Thyroid gland (tissue), 4 donors: Measurements from ENCODE around the gene C5orf58. TPM values are rescaled to one million over a fixed set of nuclear protein-coding genes. Genes with fewer than 3 reads are reported as not detected.

Experiments
- DNase-seq, 2 donors: peaks; one replicate each; pipeline ENCODE4 v3.0.0-alpha.2; 2019
- H3K27ac ChIP-seq, 3 donors: fragments of 200-600 bp; sonication (generic); 1 replicate in 2 of 3; 2 replicates in 1 of 3; pipeline ENCODE4 v1.5.1; 2016 to 2019; ENCODE audit warnings: mild to moderate bottlenecking in 1 of 3, moderate library complexity in 1 of 3
- H3K27me3 ChIP-seq: fragments of 200-600 bp; sonication (generic); one replicate; pipeline ENCODE4 v1.5.1; 2019
- H3K36me3 ChIP-seq, 2 donors: fragments of 200-600 bp; sonication (generic); one replicate each; pipeline ENCODE4 v1.5.1; 2016 to 2019
- H3K4me1 ChIP-seq, 2 donors: fragments of 200-600 bp; sonication (generic); one replicate each; pipeline ENCODE4 v1.5.1; 2017 to 2019
- H3K4me3 ChIP-seq, 3 donors: fragments of 200-600 bp; sonication (generic); replicated peaks in 1 of 3; 1 replicate in 2 of 3; 2 replicates in 1 of 3; pipeline ENCODE4 v1.5.1; 2016; ENCODE audit warnings: mild to moderate bottlenecking in 1 of 3
- H3K9me3 ChIP-seq: fragments of 200-600 bp; sonication (generic); one replicate; pipeline ENCODE4 v1.5.1; 2017
- POLR2A ChIP-seq, 2 donors: fragments of 450-650 bp; IDR thresholded peaks; one replicate each; pipeline ENCODE4 v1.6.1; 2017; ENCODE audit warnings: antibody characterized with exemption in 2 of 2, mild to moderate bottlenecking in 2 of 2, moderate library complexity in 1 of 2
- WGBS, 2 donors: methylation state at CpG; one replicate each; pipeline ENCODE4 v1.1.5; 2017; 5-methylcytosine and 5-hydroxymethylcytosine counted together
- intact Hi-C: fragments of 100-400 bp; cut with DNase I; formaldehyde crosslinking; loops from one replicate; pipeline ENCODE4 v1.15.1; 2023
- total RNA-seq, 4 donors: library from RNA; depleted of rRNA; stranded (reverse); fragments of >200 nt; gene quantifications; one replicate each; pipeline ENCODE4 v1.2.3, GENCODE V29; 2016
- TF ChIP-seq, protein P1 (sequence below), 6 experiments: fragments of 200-600 bp in 3 of 6; fragments of 450-650 bp in 3 of 6; sonication (generic) in 3 of 6; IDR thresholded peaks; one replicate each; pipeline ENCODE4 v1.5.1; 2016 to 2019; ENCODE audit warnings: antibody characterized with exemption in 6 of 6, mild to moderate bottlenecking in 2 of 6, inconsistent platforms in 1 of 6, moderate library complexity in 1 of 6

C5orf58 gene
- total RNA-seq, 4 donors from 2014 or later = not detected

DNA sequence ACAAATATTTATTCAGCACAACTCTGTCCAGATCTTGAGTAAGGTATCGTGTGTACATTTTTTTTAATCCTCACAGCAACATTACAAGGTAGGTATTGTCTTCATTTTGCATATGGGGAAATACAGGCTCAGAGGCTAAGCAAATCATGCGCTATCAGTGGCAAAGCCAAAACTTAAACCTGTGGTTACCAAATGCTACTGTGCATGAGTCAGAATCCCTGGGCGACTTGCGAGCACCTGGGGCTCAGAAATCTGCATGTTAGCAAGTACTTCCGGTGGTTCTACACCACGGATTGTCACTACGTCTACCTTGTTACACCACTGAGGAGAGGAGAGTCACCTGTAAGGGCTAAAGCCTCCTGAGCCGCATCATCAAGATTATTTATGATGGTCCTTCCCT, 21.3 kb downstream of the C5orf58 start:
- Histone ChIP-seq H3K4me1 (peaks cover 0 to 7% of the 10 kb centered on the region in 2 donors), H3K36me3 (no peaks in the 10 kb centered on the region), H3K9me3 (no peaks in the 10 kb centered on the region), H3K27ac (no peak overlapping the region), H3K27me3 (no peaks in the 10 kb centered on the region), H3K4me3 (no peak overlapping the region)
- WGBS, 2 donors = 92 to 95% methylated on average over 8 of the region's 8 CpGs
- intact Hi-C loops = no loop called here
- no peak for TF ChIP-seq POLR2A (IDR thresholded peaks at IDR 0.05)
- DNase-seq = no peak

DNA sequence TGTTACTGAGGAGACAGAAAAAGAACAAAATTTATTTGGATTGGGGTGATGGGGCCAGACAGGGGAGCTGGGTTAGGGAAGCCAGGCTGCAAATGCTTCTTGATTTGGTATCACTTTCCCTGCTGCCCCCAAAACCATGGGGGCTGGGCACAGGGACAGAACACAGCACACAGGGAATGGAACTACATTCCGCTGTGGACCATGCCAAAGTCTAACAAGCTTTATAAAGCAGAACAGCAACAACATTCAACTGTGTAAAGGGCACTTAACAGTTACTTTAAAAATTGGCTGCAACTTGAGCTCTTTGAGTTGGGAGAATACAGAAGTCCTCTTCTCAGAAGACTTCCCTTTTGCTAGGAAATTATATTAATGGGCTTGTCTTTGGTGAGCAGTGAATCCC, 23.8 kb downstream of the C5orf58 start:
- TF ChIP-seq, protein P1, sequence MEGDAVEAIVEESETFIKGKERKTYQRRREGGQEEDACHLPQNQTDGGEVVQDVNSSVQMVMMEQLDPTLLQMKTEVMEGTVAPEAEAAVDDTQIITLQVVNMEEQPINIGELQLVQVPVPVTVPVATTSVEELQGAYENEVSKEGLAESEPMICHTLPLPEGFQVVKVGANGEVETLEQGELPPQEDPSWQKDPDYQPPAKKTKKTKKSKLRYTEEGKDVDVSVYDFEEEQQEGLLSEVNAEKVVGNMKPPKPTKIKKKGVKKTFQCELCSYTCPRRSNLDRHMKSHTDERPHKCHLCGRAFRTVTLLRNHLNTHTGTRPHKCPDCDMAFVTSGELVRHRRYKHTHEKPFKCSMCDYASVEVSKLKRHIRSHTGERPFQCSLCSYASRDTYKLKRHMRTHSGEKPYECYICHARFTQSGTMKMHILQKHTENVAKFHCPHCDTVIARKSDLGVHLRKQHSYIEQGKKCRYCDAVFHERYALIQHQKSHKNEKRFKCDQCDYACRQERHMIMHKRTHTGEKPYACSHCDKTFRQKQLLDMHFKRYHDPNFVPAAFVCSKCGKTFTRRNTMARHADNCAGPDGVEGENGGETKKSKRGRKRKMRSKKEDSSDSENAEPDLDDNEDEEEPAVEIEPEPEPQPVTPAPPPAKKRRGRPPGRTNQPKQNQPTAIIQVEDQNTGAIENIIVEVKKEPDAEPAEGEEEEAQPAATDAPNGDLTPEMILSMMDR (IDR thresholded peaks at IDR 0.05) = no peak
- Histone ChIP-seq H3K9me3 (no peaks in the 10 kb centered on the region), H3K4me1 (peaks cover 0 to 7% of the 10 kb centered on the region in 2 donors), H3K36me3 (no peaks in the 10 kb centered on the region), H3K27ac (no peak overlapping the region), H3K27me3 (no peaks in the 10 kb centered on the region), H3K4me3 (no peak overlapping the region)
- intact Hi-C loops = no loop called here
- DNase-seq = peak; percentile 23 to 37
- 50 to 64% methylated on average over 1 of the region's 1 CpG for WGBS, 2 donors

DNA sequence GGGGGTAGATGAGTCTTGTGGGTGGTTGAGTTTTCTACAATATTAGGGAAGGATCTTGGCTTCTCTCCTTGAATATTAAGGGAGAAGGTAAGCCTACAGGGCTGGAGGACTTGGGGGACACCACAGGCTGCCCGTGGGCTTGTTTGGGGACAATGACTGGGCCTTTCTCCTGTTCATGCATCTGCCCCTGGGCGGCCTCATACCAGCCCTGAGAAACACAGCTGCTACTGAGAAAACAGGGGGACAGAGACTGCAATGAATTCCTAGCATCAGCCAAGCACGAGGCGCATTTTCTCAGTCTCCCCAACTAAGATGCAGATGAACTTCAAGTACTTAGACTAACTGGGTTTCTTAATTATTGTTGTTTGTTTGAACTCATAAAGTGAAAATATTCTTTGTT, 24.6 kb downstream of the C5orf58 start:
- Histone ChIP-seq H3K27me3 (no peaks in the 10 kb centered on the region), H3K27ac (no peak overlapping the region), H3K4me3 (no peak overlapping the region), H3K4me1 (peaks cover 0 to 7% of the 10 kb centered on the region in 2 donors), H3K9me3 (no peaks in the 10 kb centered on the region), H3K36me3 (no peaks in the 10 kb centered on the region)
- no peak for DNase-seq
- WGBS, 2 donors = 95 to 98% methylated on average over 4 of the region's 4 CpGs
- intact Hi-C loops = no loop called here
- TF ChIP-seq, protein P1 (IDR thresholded peaks at IDR 0.05) = no peak
- TF ChIP-seq POLR2A (IDR thresholded peaks at IDR 0.05) = no peak

DNA sequence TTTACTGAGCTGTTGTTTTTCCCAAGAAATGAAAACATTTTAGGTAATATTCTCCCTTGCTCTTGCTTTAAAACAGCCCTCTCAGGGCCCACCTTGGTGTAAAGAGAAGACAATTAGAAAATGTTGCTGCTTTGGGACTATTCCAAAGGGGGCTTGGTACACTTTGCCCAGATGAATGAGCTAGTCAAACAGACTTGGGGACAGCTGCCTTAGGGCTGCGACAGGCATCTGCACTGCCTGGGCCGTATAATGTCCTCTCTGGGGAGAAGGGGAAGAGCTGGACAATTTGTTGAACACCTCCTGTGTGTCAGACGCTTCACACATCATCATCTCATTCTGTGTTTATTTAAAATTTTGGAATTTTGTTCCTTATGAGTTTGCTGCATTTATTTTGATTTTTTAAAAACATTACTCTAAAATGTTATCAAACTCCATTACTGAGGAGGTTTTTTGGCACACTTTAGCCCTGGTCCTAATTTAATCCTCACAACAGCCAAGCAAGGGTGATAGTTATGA, 28.8 kb downstream of the C5orf58 start:
- no peak overlapping the region for H3K27ac ChIP-seq
- H3K4me3 ChIP-seq = no peak overlapping the region
- H3K4me1 ChIP-seq = peaks cover 3% of the 10 kb centered on the region in 2 donors
- TF ChIP-seq, protein P1 (IDR thresholded peaks at IDR 0.05) = no peak
- TF ChIP-seq POLR2A (IDR thresholded peaks at IDR 0.05) = no peak
- intact Hi-C loops = loop anchor here (10.0 kb wide), 1 partner anchor 83 kb away; no protein-coding TSS in a partner anchor
- WGBS, 2 donors = 94 to 97% methylated on average over 3 of the region's 3 CpGs
- H3K27me3 ChIP-seq = no peaks in the 10 kb centered on the region
- no peaks in the 10 kb centered on the region for H3K9me3 ChIP-seq
- no peak for DNase-seq
- H3K36me3 ChIP-seq = no peaks in the 10 kb centered on the region

DNA sequence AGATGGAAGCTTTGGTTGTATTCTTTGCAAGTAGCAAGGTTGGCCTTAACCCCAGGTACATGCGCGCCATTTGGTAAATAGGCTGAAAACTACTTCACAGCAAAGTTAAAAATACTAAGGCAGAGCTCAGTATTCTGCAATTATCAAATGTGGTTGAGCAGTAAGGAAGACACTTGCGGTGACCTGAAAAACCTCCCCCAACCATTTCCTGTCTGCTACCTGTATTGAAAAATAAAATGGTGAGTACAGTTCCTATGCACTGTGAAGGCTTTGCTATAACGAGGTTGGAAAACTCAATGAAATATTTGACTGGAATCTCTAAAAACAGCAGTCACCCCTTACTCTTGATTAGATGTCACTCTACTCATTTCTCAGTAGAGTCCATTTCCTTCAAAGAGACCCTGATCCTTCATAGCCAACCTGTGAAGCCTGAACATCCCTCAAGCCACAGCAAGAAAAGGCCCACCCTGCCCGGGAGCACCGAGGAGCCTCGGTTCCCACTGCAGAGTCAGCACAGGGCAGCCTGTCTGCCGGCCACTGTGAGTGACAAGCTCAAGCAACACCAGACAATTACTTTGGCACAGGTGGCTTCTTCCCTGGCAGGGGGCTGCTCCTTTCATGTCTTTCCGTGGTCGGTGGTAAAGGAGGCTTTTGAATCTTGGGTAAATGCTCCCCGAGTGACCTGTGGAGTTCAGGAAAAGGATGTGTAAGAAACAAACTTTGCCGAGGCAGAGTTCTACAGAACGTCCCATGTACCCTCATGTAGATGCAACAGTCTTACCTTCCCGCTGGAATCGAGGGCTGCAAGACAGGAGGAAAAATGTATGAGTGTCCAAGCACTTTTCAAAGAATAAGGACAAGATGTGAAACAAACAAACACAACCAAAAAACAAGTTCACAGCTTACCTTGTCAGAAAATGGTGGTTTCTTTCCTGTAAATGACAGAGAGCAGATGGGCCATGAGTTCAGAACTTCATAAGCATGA, 29.6 kb downstream of the C5orf58 start:
- Histone ChIP-seq H3K27me3 (no peaks in the 10 kb centered on the region), H3K36me3 (no peaks in the 10 kb centered on the region), H3K27ac (no peak overlapping the region), H3K4me3 (no peak overlapping the region), H3K9me3 (no peaks in the 10 kb centered on the region), H3K4me1 (peaks cover 0 to 3% of the 10 kb centered on the region in 2 donors)
- no peak for TF ChIP-seq POLR2A (IDR thresholded peaks at IDR 0.05)
- TF ChIP-seq, protein P1 (IDR thresholded peaks at IDR 0.05) = no peak
- intact Hi-C loops = loop anchor here (10.0 kb wide), 1 partner anchor 82 kb away; no protein-coding TSS in a partner anchor
- 87 to 89% methylated on average over 15 of the region's 15 CpGs for WGBS, 2 donors
- no peak for DNase-seq
